ELR (cell line): ENCODE results near the gene EBP.
"Not testable (repeated sequence)": the region's sequence is repeated elsewhere in the genome, so short reads cannot be mapped to it uniquely, and the experiment has no call there.

Experiments used
- DNase-seq: peaks from one replicate; pipeline ENCODE4 v3.0.0-alpha.2; 2015; ENCODE audit warnings: low read depth

Gene EBP

DNA sequence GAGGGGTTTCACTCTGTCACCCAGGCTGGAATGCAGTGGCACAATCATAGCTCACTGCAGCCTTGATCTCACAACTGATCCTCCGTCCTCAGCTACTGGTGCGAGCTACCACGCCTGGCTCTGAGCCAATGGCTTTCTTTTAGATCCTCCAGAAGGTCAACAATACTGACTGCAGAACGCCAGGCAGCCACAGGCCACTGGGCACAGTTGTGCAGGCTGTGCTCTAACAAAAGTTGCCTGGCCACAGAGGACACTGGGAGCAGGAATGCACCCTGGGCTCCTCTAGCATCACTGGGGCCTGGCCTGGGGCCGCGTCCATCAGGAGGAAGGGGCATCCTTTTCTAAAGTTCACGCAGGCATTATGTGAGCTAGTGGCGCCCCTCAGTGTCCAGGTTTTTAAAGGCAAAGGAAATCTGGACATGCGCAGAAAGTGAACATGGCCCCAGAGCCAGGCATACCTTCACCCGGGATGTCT, 27.7 kb upstream of the EBP start:
- DNase-seq, result peak; percentile 60

DNA sequence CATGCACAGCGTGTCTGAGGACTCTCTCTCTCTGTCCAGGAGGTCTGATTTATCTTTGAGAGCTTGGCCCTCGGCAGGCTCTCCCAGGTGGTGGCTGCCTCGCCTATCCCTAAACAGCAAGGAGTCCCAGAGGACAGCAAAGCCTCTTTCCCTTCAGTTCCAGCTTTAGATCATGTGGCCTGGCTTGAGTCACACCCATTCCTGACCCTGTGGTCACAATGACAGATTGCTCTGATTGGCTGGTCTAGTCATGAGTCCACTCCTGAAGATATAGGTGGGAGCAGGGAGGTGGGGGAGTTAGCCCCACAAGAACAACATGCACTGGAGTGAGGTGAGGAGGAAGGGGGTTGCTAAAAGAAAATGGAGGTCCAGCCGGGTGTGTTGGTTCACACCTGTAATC, 24.9 kb upstream of the EBP start:
- DNase-seq, result peak; percentile 52

DNA sequence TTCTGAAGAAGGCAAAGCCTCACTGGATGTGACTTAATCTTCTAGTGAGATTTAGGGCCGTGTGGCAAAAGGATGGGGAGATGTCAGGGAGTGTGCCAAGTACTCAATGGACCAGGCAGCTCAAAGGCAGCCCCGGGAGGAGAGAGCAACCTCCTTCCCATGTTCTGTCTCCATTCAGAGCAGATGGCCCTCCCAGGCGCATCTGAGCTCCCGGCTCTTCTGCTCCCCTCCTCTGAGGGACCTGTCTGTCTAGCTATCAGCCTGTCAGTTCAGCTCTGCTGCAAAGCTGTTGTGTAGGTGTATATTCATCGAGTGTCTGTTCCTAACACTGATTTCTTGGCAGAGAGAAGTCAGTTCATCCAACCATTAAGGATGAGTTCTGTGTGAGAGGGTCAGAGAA, 23.7 kb upstream of the EBP start:
- no peak for DNase-seq

DNA sequence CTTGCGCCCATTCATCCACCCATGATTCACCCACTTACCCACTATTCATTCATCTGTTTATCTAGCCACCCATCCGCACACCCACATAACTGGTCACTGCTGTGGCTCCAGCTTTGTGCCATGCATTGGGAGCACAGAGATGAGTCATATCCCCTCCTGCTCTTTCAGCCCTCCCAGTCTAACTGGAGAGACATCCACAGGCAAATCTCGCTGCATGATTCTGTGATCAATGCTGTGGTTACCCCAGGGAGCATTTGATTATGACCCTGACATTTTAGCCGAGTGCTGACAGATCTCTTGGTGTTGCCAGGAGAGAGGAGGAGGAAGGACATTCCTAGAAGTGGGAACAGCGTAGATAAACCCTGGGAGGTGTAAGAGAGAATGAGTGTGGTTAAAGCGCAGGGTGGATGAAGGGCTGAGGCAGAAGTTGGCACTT, 23.2 kb upstream of the EBP start:
- peak; percentile 90 for DNase-seq

DNA sequence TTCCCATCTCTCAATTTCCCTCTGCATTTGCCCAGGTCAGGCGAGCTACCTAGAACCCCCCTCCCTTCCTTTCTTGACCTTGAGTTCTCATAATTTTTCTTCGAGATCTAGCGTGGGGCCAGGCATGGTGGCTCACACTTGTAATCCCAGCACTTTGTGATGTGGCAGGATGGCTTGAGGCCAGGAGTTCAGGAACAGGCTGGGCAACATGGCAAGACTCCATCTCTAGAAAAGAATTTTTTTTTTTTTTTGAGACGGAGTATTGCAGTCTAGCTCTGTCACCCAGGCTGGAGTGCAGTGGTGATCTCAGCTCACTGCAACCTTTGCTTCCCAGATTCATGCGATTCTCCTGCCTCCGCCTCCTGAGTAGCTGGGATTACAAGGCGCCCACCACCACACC, 17.3 kb upstream of the EBP start:
- DNase-seq, result no peak

DNA sequence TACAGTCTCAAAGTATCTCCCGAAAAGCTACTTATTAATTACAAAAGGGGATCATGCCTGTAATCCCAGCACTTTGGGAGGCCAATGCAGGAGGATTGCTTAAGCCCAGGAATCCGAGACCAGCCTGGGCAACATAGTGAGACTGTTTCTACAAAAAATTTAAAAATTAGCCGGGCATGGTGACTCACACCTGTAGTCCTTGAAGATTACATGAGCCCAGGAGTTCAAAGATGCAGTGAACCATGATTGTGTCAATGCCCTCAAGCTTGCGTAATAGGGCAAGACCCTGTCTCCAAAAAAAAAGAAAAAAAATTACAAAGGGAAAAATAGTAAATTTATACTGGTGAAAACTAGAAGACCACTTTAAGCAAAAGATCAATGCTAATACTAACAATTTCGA, 16.1 kb upstream of the EBP start:
- no peak for DNase-seq

DNA sequence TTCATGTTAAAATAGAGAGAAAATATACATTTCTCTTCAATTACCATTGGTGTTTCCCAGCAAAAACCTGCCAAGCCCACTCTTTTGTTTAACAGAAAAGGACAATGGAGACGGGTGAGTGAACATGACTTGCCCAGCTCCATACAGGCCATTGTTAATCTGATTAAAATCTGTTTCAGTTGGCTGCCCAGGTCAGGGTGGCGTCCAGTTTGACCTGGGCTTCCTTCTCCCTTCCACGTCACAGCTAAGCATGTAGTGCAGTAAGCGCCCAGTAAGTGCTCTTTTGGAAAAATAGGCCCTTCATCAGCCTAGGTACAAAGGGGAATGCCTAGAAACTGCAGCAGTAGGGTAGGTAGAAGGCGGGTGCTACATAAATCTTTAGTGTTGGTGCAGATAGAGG, 14.4 kb upstream of the EBP start:
- DNase-seq, result no peak

DNA sequence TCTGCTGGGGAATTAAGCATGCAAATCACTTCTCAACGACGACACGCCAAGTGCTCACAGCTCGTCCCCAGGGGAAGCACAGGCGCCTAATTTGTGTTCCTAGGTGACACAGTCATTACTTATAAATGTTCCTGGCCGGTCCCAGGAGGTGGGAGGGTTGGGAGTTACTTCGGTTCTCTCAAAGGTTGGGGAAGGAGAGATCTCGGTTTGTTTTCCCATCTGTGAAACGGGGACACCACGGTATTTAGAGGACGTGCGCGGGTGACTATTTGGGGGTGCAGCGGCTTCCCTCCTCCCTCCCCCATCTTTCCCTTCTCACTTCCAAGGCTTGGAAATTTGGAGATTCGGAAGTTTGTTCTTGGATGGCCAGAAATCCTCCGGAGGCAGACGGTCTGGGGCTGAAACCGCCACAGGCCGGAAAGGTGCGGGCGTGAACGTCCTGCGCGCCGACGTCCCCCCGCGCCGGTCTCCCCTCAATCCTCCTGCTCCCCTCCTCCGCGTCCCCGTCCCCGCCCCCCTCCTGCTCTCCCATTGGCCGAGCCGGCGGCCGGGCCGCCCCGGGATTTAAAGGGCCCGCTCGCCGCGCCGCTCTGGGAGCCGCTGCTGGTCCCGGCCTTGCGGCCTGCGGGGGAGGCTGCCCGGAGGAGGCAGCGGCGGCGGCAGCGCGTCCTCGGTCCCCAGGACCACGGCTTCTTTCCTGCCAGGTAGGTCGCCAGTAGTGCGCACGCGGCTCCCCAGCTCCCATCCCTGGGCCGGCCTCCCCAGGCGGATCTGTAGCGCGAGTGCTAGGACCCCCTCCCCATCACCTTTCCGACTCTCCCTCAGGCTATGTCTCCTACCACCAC, 13.0 kb upstream of the EBP start, which contains the start of gene PORCN:
Gene PORCN (plus strand): TSS at position 593 of the 845 bp plus-strand sequence. CDS start 829 bp downstream, outside the sequence.
- DNase-seq, result peak; percentile 76

DNA sequence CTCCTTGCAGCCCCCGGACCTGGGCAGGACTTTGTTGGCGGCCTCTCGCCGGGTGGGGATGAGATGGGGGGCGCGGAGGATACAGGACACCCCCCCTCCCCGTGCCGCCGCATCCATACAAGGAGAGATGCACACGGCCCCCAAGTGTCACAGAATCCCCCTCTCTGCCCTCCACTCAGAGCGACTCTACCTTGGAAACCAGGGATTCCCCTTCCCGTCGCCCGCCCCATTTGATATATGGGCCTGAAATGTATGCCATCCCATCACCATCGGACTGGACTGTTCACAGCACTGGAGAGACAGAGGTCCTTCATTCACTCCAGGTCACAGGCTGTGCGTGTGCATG, 12.4 kb upstream of the EBP start:
- no peak for DNase-seq

DNA sequence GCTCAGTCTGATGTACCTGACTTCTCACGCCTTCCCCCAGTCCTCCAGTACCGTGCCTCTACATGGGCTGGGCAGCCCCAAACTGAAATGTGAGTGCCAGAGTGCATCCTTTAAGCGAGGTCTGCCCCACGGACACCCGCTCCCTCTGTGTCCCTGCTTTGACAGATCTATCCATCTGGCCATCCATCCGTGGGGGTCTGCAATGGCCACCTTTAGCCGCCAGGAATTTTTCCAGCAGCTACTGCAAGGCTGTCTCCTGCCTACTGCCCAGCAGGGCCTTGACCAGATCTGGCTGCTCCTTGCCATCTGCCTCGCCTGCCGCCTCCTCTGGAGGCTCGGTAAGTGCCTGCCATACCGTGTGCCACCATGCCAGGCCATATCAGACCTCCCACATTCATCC, 12.0 kb upstream of the EBP start:
- DNase-seq, result no peak

DNA sequence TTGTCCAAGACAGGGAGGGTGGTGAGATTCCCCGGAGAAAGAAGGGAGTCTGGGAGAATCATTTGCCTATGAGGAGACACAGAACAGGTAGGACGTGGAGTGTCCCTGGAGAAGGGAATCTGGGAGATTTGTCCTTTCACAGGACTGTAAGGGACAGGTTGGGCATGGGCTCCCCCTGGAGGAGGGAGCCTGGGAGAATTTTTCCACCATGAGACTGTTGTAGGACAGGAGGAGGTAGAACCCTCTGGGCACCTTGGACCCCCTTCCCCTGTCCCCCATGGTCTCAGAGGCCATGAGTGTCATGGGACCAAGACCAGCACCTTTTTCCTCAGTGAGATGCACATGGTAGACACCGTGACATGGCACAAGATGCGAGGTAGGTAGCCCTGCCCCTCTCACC, 10.0 kb upstream of the EBP start:
- peak; percentile 38 for DNase-seq

DNA sequence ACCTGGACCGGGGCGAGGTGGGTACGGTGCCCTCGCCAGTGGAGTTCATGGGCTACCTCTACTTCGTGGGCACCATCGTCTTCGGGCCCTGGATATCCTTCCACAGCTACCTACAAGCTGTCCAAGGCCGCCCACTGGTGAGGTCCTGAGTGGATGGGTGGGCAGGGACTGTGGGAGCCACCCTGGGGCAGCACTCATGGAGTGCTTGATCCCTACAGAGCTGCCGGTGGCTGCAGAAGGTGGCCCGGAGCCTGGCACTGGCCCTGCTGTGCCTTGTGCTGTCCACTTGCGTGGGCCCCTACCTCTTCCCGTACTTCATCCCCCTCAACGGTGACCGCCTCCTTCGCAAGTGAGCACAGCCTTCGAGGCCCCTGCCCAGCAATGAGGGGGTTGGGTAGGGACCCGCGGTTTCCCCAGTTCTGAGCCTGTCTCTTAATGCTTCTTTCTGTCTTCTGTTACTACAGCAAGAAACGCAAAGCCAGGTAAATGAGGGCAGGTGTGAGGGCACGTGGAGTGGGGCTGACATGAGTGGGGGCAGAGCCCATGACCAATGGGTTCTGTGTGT, 9.2 kb upstream of the EBP start:
- no peak for DNase-seq

DNA sequence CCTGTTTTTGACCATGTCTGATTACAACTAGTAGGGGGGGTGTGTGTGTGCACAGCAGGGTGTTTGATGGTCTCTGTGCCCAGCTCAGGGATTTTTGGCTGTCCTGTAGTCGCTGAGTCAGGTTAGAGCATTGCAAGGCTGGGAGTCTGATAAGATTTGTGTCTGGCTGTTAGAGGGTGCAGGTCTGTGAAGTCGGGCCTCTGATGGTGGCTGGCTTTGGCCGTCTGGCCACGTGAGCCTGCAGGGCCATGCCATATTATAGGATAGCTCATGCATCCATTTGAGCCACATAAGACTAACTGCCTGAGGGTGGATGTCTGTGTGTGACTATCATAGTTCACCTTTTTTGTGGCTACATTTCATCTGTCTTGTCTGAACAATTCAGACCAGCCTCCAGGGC, 7.9 kb upstream of the EBP start:
- DNase-seq, result no peak

DNA sequence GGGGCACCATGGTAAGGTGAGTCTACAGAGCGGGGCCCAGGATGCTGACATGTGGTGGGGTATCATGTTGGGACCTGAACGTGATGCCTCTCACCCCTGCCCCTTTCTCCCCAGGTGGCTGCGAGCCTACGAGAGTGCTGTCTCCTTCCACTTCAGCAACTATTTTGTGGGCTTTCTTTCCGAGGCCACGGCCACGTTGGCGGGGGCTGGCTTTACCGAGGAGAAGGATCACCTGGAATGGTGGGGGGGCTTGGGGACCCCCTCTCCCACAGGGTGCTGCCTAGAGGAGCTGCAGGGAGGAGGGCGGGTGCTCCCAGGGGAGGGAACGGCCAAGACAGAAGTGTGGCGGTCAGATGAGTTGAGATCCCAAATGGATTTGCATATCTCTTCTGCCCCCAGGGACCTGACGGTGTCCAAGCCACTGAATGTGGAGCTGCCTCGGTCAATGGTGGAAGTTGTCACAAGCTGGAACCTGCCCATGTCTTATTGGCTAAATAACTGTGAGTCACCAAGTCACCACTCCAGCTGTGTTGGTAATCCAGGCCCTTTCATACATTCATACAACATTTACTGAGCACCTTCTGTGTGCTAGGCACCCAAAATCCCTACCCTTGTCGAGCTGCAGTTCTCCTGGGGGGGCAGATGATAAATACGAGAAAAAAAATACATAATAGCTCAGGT, 7.3 kb upstream of the EBP start:
- no peak for DNase-seq

DNA sequence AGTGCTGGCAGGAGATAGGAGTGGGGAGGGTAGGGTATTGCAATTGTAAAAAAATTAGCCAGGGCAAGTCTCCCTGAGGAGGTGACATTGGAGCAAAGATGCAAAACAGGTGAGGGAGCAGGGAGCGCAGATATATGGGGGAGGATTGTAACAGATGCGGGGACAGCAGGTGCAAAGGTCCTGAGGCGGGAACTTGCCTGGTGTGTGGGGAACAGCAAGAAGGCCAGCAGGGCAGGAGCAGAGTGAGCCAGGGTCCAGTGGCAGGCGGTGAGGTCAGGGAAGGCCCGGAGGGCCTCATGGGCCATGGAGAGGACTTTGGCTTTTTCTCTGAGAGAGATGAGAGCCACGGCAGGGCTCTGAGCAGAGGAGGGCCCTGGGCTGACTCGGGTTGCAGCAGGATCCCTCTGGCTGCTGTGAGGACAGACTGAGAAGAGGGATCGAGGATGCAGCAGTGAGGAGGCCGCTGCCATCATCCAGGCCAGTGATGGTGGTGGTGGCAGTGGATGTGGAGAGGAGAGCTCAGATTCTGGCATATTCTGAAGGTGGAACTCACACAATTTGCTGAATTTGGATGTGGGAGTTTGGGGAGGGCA, 6.6 kb upstream of the EBP start:
- DNase-seq, result no peak

DNA sequence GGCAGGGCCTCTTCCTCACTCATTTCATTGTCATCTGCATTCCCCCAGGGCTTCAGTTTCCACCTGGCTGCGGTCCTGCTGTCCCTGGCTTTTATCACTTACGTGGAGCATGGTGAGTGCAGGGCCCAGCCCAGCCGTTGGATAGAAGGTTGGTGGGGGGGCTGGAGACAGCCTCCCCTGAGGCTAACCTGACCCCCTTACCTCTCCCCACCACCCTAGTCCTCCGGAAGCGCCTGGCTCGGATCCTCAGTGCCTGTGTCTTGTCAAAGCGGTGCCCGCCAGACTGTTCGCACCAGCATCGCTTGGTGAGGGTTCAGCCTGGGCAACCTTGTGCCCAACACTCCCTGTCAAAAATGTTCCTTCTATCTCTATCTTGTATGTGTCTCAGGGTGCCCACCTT, 5.8 kb upstream of the EBP start:
- DNase-seq, result no peak

DNA sequence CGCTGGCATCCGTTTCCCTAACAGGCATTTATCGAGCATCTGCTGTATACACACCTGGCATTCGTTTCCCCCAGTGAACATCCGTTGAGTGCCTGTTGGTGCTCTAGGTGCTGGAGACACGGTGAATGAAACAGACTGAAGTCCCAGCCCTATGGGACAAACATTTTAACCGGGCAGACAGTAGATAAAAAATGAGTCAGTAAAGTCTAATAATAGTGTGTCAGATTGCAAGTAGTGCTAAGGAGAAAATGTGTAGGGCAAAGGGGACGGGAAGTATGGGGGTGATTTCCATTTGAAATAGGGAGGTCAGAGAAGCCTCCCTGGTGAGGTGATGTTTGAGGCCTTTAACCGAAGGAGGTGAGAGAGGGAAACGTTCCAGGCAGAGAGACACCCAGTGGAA, 5.3 kb upstream of the EBP start:
- no peak for DNase-seq

DNA sequence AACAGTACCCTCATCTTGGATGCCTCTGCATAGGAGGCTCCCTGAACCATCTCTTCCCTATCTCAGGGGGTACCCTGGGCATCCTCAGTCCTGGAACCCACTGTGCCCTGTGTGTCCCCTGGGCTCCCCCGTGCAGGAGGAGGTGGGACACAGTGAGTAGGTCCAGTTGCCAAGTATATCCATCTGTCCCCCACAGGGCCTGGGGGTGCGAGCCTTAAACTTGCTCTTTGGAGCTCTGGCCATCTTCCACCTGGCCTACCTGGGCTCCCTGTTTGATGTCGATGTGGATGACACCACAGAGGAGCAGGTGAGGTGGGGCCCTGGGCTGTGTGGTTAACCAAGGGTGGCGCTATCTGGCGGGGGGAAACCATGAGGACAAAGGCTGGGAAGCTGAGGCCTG, 4.6 kb upstream of the EBP start:
- DNase-seq, result no peak

DNA sequence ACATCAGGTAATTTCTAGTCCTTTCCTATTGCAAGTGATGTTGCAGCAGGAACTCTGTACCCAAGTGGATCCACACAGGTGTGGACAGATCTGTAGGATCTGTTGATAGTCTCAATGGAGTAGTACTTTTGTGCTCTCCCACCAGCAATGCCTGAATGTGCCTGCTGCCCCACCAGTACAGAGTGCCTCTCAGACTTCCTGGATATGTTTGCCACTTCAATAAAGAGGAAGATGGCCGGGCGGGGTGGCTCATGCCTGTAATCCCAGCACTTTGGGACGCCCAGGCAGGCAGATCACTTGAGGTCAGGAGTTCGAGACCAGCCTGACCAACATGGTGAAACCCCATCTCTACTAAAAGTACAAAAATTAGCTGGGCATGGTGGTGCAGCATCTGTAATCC, 2.1 kb upstream of the EBP start:
- not testable (repeated sequence) for DNase-seq

DNA sequence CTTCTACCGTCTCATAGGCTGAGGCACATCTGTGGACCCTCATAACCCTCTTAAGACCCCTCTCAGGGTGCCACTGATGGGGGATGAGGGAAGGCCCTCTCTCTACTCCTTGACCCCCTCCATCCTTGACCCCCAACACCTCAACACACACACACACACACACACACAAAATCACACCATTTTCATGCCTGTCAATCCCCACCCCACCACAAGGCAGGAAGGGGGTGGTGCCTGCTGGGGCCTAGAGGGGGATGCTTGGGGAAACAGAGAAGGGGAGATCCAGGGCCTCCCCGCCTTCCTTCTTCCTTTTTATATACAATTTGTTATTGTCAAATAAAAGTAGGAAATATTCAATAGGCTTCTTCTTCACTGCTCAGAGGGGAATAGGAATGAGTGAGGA, 1.2 kb upstream of the EBP start:
- DNase-seq, result no peak

DNA sequence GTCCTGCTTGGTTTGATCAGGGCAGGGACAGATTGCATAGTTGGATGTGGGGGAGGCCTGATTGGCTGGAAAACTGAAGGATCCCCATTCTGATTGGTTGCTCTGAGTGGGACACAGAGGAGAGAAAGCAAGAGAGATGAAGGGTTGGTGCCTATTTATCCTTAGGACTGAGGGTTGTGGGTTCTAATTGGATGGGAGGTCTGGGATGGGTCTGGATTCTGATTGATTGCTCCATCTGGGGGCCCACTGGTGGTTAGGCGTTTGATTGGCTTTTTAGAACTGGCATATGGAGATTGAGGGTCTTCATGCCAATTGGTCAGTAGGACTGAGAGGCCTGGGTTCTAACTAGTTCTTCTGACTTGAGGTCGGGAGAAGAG, 644 bp upstream of the EBP start:
- peak; percentile 17 for DNase-seq

DNA sequence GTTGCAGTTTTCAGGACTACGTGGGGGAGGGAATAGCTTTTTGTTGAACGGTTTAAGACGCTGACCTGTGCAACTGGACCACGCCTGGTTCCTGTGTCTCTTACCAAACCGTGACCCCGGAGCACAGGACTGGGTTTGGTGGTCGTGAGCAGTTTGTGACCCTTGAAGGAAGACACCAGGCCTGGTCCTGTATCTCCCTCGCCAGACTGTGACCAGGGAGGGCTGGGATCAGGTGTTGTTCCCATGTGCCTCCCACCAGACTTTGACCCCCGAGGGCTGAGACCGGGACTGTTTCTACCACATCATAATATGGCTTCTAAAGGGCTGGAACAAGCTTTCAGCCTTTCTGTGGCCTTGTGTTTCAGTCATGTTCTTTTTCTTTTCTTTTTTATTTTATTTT, 683 bp downstream of the EBP start:
- DNase-seq, result no peak

DNA sequence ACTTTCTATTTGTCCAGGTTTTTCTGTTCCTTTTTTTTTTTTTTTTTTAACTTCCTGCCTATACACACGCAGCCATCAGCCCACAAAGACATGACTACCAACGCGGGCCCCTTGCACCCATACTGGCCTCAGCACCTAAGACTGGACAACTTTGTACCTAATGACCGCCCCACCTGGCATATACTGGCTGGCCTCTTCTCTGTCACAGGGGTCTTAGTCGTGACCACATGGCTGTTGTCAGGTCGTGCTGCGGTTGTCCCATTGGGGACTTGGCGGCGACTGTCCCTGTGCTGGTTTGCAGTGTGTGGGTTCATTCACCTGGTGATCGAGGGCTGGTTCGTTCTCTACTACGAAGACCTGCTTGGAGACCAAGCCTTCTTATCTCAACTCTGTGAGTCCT, 2.1 kb downstream of the EBP start:
- no peak for DNase-seq
